Occipital lobe (tissue), 3 donors: Measurements from ENCODE around the gene EIF4EBP3. TPM values are rescaled to one million over a fixed set of nuclear protein-coding genes. Genes with fewer than 3 reads are reported as not detected.
"Not testable (repeated sequence)": the region's sequence is repeated elsewhere in the genome, so short reads cannot be mapped to it uniquely, and the experiment has no call there.

ENCODE experiments used
- DNase-seq: peaks from one replicate; lab custom pipeline; 2025; lab: John Stamatoyannopoulos, UW
- small RNA-seq: library from RNA; depleted of rRNA; stranded (forward); fragments of <200 nt; gene quantifications from one replicate; pipeline ENCODE3, GENCODE V24; 2014
- total RNA-seq: library from RNA; depleted of rRNA; stranded (reverse); fragments of >200 nt; gene quantifications from one replicate; pipeline ENCODE4 v1.2.3, GENCODE V29; 2014

Gene EIF4EBP3
- total RNA-seq, 1 donor from 2014 or later = not detected

- DNase-seq = no peak
Observed at GRCh38 chr5:140575309-140575708, 27.8 kb downstream of the EIF4EBP3 start.

GRCh38 chr5:140576776-140577201, 29.3 kb downstream of the EIF4EBP3 start:
- DNase-seq = no peak

- not testable (repeated sequence) for DNase-seq
Observed at GRCh38 chr5:140579188-140579747, 31.8 kb downstream of the EIF4EBP3 start.

GRCh38 chr5:140587495-140587894, 40.0 kb downstream of the EIF4EBP3 start:
- no peak for DNase-seq

- DNase-seq = no peak
Observed at GRCh38 chr5:140588311-140589070, 41.0 kb downstream of the EIF4EBP3 start.

DNA sequence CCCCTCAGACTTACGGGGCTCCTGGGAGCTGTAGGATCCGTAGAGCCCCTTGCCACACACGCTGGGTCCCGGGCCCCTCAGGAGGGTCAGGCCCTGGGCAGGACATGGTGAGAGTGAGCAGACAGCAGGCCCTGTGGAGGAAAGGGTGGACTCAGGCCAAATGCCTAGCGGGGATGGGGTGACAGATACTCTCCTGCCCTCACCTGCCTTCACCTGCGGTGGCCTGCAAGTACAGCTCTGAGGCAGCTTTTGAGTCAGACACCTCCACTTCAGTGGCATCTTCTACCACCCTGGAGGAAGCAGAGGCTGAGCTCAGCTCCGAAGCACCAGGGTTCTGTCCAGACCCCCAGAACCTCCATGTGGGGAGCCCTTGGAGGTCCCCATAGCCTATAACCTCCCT, 43.4 kb downstream of the EIF4EBP3 start:
- no peak for DNase-seq

GRCh38 chr5:140591747-140592372, 44.4 kb downstream of the EIF4EBP3 start:
- no peak for DNase-seq

- DNase-seq = not testable (repeated sequence)
Observed at GRCh38 chr5:140593070-140593469, 45.6 kb downstream of the EIF4EBP3 start.

DNA sequence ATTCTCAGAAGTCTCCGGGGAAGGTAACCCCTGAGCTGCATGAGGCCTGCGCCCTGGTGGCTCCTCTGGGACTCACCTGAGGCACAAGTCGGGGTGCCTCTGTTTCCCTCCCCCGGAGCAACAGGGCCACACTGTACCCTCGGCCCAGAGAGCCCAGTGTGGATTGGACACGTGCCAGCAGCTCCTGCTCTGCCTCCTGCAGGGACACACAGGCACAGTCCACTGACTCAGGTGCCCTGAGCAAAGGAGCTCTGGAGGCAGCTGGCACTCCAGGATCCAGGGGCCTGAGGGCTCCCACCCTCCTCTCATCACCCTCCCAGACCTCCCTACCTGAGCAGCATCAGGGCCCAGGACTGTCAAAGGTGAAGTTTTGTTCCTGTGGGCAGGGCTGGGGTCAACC, 46.7 kb downstream of the EIF4EBP3 start:
- DNase-seq = no peak

DNA sequence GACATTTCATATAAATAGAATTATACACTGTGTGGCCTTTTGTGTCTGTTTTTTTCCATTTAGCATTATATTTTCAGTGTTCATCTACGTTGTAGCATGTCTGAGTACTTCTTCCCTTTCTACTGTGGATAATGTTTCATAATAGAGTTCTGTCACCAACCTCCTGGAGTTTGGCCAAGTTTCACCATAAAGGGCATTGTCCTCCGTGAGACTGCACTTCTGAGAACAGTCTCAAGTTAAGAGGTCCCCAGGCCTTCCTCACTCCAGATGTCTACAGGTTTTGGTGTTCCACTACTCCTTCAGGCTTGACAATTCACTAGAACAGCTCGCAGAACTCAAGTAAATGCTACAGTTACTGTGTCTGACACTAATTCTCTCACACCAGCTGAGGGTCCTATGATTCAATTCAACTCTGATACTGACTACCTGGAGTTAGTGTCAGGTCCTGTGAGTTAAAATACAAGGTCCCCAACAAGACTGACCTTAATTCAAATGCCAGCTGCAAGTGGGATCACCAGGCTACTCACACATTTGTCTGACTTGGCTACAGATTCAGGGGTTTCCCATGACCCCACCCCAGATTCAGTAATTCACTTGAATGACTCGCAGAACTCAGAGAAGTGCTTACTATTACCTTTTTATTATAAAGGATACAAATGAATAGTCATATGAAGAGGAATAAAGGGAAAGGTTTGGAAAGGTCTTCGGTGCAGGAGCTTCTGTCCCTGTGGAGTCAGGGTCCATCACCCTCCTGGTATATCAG, 48.3 kb downstream of the EIF4EBP3 start:
- DNase-seq = no peak

- DNase-seq = no peak
Observed at GRCh38 chr5:140596321-140596741, 48.9 kb downstream of the EIF4EBP3 start.

GRCh38 chr5:140598836-140599235, 51.4 kb downstream of the EIF4EBP3 start:
- no peak for DNase-seq

Small RNA genes within 50 kb of the gene (small RNA-seq; reads per million reads assigned to genes)
- gene RF00279 (not detected), gene RF00443 (not detected)

Other genes starting within 250 kb of the EIF4EBP3 start
- gene PFDN1, start 244.6 kb upstream of the EIF4EBP3 start, total RNA-seq = 36.8 TPM
- 8.7 TPM for gene HBEGF, start 201.1 kb upstream of the EIF4EBP3 start, total RNA-seq
- under 0.01 TPM for gene SLC4A9, start 187.5 kb upstream of the EIF4EBP3 start, total RNA-seq
- 104 TPM for gene ANKHD1, start 145.8 kb upstream of the EIF4EBP3 start, total RNA-seq
- 17.0 TPM for gene SRA1, start 9.8 kb downstream of the EIF4EBP3 start, total RNA-seq
- gene APBB3, start 16.9 kb downstream of the EIF4EBP3 start, total RNA-seq = 24.5 TPM
- gene SLC35A4, start 17.2 kb downstream of the EIF4EBP3 start, total RNA-seq = 3.7 TPM
- gene CD14, start 85.5 kb downstream of the EIF4EBP3 start, total RNA-seq = 15.4 TPM
- gene TMCO6, start 91.8 kb downstream of the EIF4EBP3 start, total RNA-seq = 7.5 TPM
- gene NDUFA2, start 100.0 kb downstream of the EIF4EBP3 start, total RNA-seq = 27.8 TPM
- 55.7 TPM for gene IK, start 100.2 kb downstream of the EIF4EBP3 start, total RNA-seq
- 14.2 TPM for gene WDR55, start 117.2 kb downstream of the EIF4EBP3 start, total RNA-seq
- 0.31 TPM for gene DND1, start 125.9 kb downstream of the EIF4EBP3 start, total RNA-seq
- gene HARS1, start 143.7 kb downstream of the EIF4EBP3 start, total RNA-seq = 70.7 TPM
- 31.0 TPM for gene HARS2, start 143.8 kb downstream of the EIF4EBP3 start, total RNA-seq
- 47.1 TPM for gene ZMAT2, start 152.8 kb downstream of the EIF4EBP3 start, total RNA-seq
- 6.6 TPM for gene PCDHA1, start 238.5 kb downstream of the EIF4EBP3 start, total RNA-seq
- gene PCDHA2, start 247.2 kb downstream of the EIF4EBP3 start, total RNA-seq = 11.5 TPM